Esophagus muscularis mucosa (tissue), 3 donors: ENCODE data around the gene BACE1.

Experiments used
- POLR2A ChIP-seq: fragments of 450-650 bp; IDR thresholded peaks from one replicate; pipeline ENCODE4 v1.6.1; 2017; ENCODE audit warnings: antibody characterized with exemption, moderate library complexity, mild to moderate bottlenecking, low read depth
- TF ChIP-seq, protein P1 (sequence below), 3 experiments: fragments of 200-600 bp in 2 of 3; fragments of 450-650 bp in 1 of 3; sonication (generic) in 2 of 3; IDR thresholded peaks; one replicate each; pipeline ENCODE4 v1.5.1; 2017 to 2019; ENCODE audit warnings: antibody characterized with exemption in 3 of 3, mild to moderate bottlenecking in 2 of 3, moderate library complexity in 1 of 3

DNA sequence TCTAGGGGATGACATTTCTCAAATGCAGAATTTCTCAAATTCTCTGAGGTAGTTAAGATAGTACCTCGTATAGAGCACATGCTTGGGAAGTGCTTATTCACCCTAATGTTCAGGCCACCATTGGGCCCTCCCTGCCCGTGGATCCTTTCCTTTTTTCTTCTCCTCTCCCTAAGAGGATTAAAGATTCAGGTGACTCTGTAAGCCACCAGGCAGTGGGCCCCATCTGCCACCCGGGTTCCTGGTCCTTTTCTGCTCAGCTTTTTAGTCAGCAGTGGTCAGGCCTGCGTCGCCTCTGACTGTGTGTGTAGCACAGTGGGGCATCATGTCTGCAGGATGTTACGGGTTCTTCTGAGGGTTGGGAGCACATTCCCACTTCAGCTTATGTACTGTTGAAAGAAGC lies 18.8 kb upstream of the BACE1 start:
- TF ChIP-seq, protein P1, sequence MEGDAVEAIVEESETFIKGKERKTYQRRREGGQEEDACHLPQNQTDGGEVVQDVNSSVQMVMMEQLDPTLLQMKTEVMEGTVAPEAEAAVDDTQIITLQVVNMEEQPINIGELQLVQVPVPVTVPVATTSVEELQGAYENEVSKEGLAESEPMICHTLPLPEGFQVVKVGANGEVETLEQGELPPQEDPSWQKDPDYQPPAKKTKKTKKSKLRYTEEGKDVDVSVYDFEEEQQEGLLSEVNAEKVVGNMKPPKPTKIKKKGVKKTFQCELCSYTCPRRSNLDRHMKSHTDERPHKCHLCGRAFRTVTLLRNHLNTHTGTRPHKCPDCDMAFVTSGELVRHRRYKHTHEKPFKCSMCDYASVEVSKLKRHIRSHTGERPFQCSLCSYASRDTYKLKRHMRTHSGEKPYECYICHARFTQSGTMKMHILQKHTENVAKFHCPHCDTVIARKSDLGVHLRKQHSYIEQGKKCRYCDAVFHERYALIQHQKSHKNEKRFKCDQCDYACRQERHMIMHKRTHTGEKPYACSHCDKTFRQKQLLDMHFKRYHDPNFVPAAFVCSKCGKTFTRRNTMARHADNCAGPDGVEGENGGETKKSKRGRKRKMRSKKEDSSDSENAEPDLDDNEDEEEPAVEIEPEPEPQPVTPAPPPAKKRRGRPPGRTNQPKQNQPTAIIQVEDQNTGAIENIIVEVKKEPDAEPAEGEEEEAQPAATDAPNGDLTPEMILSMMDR (IDR thresholded peaks at IDR 0.05): no peak
- TF ChIP-seq POLR2A: no peak
